ENCODE results near the gene CXCL5.

GRCh38 chr4:74006009-74006476, 7.6 kb upstream of the CXCL5 start:
- TF ChIP-seq CTCF (IDR thresholded peaks at IDR 0.05) = no peak
- TF ChIP-seq POLR2AphosphoS5 (IDR thresholded peaks at IDR 0.05) = no peak
